ENCODE measurements around the gene WASF2.

GRCh38 chr1:27509127-27510080, 19.4 kb upstream of the WASF2 start:
- no peak for TF ChIP-seq MXI1 (conservative IDR thresholded peaks at IDR 0.05; ENCODE audit: poor library complexity, severe bottlenecking)
- no peak for TF ChIP-seq CTCF (IDR thresholded peaks at IDR 0.05; ENCODE audit: poor library complexity, severe bottlenecking)
- TF ChIP-seq TAF1 (IDR thresholded peaks at IDR 0.05; ENCODE audit: low read depth) = no peak
- TF ChIP-seq REST (IDR thresholded peaks at IDR 0.05; ENCODE audit: borderline replicate concordance) = no peak
- no peak for TF ChIP-seq POLR2AphosphoS5 (IDR thresholded peaks at IDR 0.05)
- no peak for TF ChIP-seq EZH2 (IDR thresholded peaks at IDR 0.05; ENCODE audit: borderline replicate concordance, insufficient read depth, low read length, poor library complexity, severe bottlenecking)
- TF ChIP-seq EP300 (conservative IDR thresholded peaks at IDR 0.05; ENCODE audit: poor library complexity, severe bottlenecking) = no peak
